HL-60/S4 treated with retinoic acid at 250 ng/mL for 4 days and 3 days (cell line): ENCODE data around the gene B3GALT6.

Experiments used
- in situ Hi-C: fragments of 300-500 bp; cut with MboI; formaldehyde crosslinking; loops from 2 replicates; pipeline ENCODE4 v1.7.0; 2022; ENCODE audit warnings: low sequenced_read_pairs

Gene B3GALT6

GRCh38 chr1:1281533-1282321, 49.7 kb downstream of the B3GALT6 start:
- in situ Hi-C loops = no loop called here

- in situ Hi-C loops = no loop called here
Observed at GRCh38 chr1:1282998-1283397, 51.0 kb downstream of the B3GALT6 start.

- in situ Hi-C loops = no loop called here
Observed at GRCh38 chr1:1283821-1284220, 51.8 kb downstream of the B3GALT6 start.
